RCC 7860 (cell line): ENCODE measurements around the gene MARCHF10.

Experiments
- DNase-seq: peaks from one replicate; pipeline ENCODE4 v3.0.0-alpha.2; 2015; ENCODE audit warnings: low spot score
- FAIRE-seq: peaks from 2 replicates; lab custom pipeline; 2012; peaks lifted over from hg19 to GRCh38; lab: Jason Lieb, UNC

MARCHF10 gene

DNA sequence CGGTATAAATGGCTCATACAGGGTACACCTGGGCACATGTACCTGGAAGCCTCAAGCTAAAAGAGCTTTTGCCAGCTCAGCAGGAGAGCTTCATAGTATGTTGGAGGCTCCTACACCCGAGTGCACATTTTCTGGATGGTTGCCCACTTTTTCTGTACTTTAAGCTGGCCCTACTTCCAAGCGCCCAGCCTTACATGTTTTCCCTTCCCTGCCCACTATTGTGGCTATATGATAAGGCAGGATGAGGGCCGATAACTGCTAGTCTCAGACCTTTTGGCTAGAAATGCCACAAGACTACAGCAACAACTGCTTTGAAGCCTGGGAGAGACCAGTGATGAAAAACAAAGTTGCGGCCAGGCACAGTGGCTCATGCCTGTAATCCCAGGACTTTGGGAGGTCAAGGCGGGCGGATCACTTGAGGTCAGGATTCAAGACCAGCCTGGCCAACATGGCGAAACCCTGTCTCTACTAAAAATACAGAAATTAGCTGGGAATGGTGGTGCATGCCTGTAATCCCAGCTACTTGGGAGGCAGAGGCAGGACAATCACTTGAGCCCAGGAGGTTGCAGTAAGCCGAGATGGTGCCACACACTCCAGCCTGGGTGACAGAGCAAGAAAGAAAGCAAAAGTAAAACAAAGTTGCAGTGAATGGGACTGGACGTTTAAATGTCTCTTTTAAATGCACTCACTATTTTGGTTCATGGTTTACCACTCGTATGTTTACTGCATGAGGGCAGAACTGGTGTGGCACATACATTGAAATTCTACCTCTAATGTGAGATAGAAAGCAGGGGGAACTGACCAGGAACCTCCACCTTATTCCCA, 14.2 kb upstream of the MARCHF10 start:
- FAIRE-seq = no peak
- DNase-seq = peak; percentile 41

GRCh38 chr17:62821189-62822079, 13.3 kb upstream of the MARCHF10 start:
- DNase-seq (no peak), FAIRE-seq (no peak)

- peak; percentile 98 for FAIRE-seq
- DNase-seq = peak; percentile 99
Measured at GRCh38 chr17:62819511-62820221, 11.6 kb upstream of the MARCHF10 start.

DNA sequence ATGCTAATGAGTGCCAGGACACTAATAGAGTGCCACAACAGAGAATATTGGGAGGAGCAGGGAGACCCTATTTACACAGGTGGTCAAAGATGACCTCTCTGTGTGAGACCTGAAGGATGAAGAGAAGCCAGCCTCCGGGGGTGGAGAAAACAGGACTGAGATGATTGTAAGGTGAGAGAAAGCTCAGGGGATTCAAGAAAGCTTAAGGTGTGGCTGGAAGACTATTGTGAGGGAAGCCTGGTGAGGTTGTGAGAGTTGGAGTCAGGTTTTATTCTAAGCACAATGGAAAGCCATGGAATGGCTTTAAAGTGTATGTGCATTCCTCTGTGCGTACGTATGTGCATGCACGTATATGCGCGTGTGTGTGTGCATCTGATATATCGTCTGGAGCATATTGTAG, 10.4 kb upstream of the MARCHF10 start:
- FAIRE-seq (no peak), DNase-seq (no peak)

GRCh38 chr17:62816282-62816839, 8.2 kb upstream of the MARCHF10 start:
- no peak for DNase-seq
- no peak for FAIRE-seq

- FAIRE-seq = no peak
- DNase-seq = no peak
Measured at GRCh38 chr17:62809656-62810055, 1.5 kb upstream of the MARCHF10 start.

DNA sequence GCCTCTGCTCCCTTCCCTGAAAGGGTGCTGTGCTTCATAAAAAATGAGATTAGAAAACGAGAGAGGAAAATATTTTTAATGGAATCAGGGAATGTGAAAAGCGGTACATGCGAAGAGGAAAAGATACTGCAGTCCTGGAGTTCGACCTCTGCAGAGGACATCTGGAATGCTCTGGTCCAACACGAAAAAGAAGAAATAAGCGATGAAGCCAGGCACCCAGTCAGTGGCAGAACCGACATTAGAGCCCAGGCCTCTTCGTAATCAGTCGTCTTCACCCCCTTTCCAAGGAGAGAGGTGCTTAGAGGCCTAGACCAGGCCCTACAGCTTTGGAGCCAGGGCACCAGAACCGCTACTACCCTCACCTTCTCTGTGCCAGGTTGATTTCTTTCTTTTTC, 459 bp upstream of the MARCHF10 start:
- DNase-seq (no peak), FAIRE-seq (no peak)

DNA sequence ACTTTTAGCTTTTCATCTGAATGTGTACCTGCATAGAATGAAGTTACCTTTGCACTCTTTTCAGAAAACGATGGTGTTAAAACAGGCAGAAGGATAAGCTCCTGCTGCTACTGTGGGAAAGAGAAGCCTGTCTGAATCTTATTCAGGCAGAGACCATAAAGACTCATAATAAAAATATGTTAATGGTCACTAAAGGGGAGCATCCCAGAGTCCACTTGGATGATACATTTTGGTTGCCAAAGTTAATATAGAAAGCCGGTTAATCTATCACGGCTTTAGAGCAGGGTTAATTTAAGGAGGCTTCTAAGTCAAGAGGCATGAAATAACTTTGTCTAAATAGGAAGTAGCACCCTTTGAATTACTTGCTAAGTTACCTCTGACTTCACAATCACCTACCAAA, 2.9 kb downstream of the MARCHF10 start:
- DNase-seq (peak; percentile 35), FAIRE-seq (peak; percentile 56)

DNA sequence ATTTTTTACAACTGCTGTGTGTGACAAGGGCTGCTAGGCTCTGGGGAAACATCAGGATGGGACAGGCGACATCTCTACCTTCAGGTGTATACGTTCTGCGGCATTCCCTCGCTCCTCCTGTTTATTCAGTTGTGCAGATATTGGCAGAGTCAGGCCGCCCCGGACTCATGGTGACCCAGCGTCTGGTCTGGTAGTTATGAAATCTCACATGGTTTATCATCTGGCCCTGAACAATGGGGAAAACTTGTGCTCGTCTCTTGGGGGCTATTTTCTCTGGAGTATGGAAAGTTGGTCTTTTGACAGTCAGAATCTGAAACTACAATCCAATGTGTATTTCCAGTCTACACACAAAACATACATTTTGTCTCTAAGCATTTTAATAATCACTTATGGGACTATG, 3.3 kb downstream of the MARCHF10 start:
- DNase-seq = peak; percentile 64
- FAIRE-seq = no peak

GRCh38 chr17:62804025-62804424, 4.1 kb downstream of the MARCHF10 start:
- no peak for DNase-seq

GRCh38 chr17:62802561-62803205, 5.4 kb downstream of the MARCHF10 start:
- DNase-seq (peak; percentile 10), FAIRE-seq (no peak)

More at GRCh38 chr17:62804025-62804424, 4.1 kb downstream of the MARCHF10 start:
- FAIRE-seq = no peak

DNA sequence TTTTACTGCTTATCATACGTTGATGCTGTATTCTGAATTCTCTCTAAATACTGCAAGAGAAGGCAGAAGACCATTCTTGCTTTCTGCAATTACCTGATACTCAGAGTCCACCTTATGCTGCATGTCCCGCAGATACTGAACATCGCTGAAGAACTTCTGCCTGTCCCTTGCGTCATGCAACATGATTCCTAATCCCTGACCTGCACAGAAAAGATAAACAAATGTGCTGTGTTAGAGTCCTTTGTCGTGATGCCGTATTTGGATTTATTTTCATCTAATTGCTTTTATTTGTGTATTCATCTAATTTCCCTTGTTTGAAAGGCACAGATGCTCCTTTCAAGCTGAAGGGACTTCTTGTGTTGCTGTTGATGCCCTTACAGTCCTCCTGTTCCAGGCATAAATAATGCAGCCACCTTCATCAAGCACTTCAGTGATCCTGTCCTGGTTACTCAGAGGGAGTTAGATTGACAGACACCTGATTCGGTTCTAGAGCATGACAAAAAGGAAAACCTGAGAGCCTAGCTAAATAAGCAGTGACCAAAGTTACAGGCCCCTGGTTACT, 6.5 kb downstream of the MARCHF10 start:
- no peak for FAIRE-seq
- no peak for DNase-seq

DNA sequence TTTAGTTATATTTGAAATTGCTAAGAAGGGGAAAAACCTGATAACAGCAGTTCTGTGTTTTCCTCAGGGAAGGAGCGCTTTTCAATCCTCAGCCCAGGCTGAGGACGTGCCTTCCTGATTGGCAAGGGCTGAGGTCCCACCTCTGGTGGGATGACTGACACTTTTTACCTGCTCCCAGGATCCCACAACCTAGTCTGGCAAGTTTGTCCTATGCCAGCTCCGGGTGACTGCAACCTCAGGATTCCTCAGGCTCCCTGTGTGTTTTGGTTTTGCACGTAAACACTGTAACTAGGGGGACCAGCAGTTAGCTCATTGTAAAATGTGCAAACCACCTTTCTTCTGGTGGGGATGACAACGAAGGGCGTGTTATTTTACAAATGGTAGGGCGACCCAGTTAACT, 7.5 kb downstream of the MARCHF10 start:
- DNase-seq = no peak
- FAIRE-seq = no peak

- peak; percentile 29 for DNase-seq
Measured at GRCh38 chr17:62797959-62798358, 10.2 kb downstream of the MARCHF10 start.

DNA sequence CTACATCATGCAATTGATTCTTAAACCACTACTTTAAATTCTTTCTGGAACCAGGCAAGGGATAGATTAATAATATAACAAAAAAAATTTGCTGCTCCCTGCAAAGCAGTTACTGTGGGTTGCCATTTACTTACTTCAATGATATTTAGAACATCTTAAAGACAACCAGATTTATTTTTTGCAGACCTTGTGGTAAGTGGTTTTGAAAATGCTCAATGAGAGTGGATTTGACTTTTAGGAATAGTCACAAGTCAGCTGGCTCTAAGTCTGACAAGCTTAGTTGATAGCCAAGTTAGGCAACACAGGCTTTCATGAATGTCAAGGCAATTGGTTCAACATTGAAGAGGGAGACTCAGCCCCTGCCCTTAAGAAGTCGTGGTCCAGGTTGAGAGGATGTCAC, 11.8 kb downstream of the MARCHF10 start:
- FAIRE-seq (no peak), DNase-seq (no peak)

More at GRCh38 chr17:62797959-62798358, 10.2 kb downstream of the MARCHF10 start:
- FAIRE-seq = peak; percentile 40

GRCh38 chr17:62794666-62794971, 13.5 kb downstream of the MARCHF10 start:
- DNase-seq (no peak), FAIRE-seq (no peak)

GRCh38 chr17:62793919-62794665, 14.0 kb downstream of the MARCHF10 start:
- FAIRE-seq (no peak), DNase-seq (no peak)

- no peak for FAIRE-seq
- no peak for DNase-seq
Measured at GRCh38 chr17:62792447-62792800, 15.7 kb downstream of the MARCHF10 start.

DNA sequence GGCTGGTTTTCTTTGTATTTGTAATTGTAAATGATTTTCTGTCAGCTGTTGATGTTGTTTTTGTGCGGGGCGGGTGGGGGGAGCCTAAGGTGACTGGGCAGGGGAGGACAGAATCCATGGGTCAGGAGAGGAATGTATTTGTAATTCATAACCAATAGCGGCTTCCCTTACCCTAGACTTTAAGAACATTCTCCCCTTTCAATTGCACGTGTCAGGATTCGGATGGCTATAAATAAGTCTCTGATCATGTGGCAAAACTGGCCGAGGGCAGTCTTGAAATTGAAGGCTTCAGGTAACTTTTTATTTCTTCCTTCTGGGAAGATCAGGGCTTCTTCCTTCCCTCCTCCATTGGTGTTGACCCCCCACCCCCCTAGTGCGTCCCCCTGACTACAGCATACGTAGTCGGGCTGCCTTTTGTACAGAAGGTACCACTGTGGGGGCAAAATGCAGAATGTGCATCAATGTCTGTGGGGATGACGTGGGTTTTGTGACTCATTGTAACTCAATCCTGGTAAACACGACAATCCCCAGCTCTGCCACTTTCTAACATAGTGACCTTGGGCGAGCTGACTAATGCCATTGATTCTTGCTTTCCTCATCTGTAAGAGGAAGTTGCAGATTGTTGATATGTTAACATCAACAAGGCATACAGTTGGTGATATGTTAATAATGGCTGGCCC, 16.2 kb downstream of the MARCHF10 start:
- peak; percentile 85 for FAIRE-seq

More for the DNA sequence above, 16.2 kb downstream of the MARCHF10 start:
- peak; percentile 82 for DNase-seq
